ENCODE measurements around the gene SCFD2.

SCFD2 gene

DNA sequence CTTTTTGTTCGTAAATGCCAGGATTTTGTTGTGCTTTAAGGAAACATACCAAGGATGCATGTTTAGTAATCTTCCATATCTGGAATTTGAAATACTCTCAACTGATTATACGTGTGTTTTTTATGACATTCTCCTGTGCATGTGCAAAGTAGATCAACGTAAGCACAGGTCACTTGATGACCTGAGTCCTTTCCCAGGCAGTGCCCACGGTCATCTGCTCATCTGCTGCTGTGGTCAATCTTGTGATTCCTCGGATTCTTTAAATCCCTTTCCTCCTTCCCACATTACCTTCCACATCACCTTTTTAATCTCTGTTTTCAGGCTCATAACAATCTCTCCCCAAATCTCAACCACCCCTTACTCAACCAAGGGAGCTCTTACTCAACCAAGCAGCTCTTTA, 399.7 kb downstream of the SCFD2 start:
- no peak for TF ChIP-seq CTCF (IDR thresholded peaks at IDR 0.05; ENCODE audit: extremely low read depth, missing control alignments)
- DNase-seq (ENCODE audit: low spot score): no peak

GRCh38 chr4:52964561-52965101, 401.2 kb downstream of the SCFD2 start:
- TF ChIP-seq CTCF (IDR thresholded peaks at IDR 0.05; ENCODE audit: extremely low read depth, missing control alignments): no peak
- DNase-seq (ENCODE audit: low spot score): no peak

DNA sequence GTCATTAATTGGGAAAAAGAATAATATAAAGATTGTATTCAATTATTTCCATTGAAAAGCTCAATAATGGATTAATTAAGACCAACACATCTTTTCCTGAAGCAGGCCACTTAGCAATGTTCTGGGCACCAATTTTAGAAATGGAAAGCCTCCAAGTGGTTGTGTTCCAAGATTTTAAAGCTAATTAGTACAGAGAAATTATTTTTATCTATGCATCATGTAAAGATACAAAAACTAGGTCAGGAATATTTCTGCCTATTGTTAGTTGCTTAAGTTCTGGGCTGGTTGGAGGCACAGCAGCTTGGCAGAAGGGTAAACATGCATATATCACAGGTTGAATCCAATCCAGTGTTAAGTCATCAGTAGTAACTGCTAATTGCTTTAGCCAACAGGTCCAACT, 401.9 kb downstream of the SCFD2 start:
- DNase-seq (ENCODE audit: low spot score): no peak
- TF ChIP-seq CTCF (IDR thresholded peaks at IDR 0.05; ENCODE audit: extremely low read depth, missing control alignments): no peak

DNA sequence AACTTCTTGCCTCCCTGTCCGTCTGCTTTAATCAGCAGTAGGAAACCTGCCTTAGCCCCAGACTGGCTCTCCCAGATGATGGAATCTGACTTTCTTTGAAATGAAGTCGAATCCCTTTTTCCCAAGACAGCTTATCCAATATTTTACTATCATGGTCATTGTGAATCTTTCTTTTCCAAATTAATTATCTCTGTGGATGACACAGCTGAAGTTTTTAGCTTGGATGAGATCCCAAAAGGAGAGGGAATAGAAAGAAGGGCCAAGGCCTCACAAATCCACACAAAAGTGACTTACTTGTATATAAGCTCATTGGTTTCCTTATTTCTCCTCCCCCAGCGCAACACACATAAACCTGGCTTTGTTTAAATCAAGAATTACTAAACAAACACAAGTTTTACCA, 403.1 kb downstream of the SCFD2 start:
- TF ChIP-seq CTCF (IDR thresholded peaks at IDR 0.05; ENCODE audit: extremely low read depth, missing control alignments): no peak
- DNase-seq (ENCODE audit: low spot score): no peak

GRCh38 chr4:52961666-52962412, 404.0 kb downstream of the SCFD2 start:
- TF ChIP-seq CTCF (IDR thresholded peaks at IDR 0.05; ENCODE audit: extremely low read depth, missing control alignments): no peak
- no peak for DNase-seq (ENCODE audit: low spot score)

DNA sequence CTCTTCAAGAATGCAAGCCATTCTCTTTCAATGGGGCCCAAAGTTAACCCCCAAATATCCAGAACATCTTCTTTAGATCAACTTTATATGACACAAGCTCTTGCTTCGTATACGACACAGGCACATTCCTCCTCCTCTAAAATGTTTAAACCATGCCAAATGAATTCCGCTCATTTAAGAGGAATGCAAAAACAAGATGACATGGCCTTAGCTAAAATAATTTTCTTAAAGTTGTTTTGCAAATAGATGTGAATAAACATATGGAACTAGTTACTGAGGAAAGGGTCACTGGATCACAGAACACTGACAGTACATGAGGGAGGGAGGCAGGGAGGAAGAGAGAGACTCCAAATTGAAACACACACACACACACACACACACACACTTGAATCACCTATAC, 406.3 kb downstream of the SCFD2 start:
- DNase-seq (ENCODE audit: low spot score): no peak
- TF ChIP-seq CTCF (IDR thresholded peaks at IDR 0.05; ENCODE audit: extremely low read depth, missing control alignments): no peak

DNA sequence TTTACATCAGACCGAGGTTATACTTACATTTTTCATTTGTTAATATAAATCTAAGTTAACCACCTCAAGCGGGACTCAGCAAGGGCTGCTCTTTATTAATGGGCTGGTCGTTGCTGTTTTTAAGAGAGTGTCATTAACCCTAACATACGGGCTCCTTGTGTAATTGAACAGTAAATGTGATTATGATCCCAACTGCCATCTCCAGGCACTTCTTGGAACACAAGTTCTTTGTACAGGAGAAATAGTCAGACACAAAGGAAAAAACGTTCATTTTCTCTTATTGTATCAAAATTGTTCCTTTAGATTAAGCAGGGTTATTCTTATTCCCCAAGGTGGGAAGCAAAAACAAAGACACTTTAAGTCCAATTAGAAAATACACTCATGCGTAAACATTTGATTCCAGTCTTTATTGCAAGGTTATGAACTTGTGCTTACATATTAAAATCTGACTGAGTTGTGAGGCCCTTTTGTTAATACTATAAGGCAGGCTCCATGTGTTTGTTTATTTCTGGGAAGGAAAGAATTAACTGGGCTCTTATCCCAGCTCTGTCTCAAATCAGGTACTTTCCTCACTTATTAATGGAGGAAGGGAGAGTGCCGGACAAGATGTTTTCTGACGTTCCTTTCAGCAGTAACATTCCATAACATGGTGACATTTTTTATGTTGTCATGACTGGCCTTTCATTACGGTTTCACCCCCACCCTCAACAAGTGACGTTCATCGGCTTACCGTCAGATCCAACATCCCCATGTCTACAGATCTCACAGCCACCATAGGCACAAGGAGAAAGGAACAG, 407.8 kb downstream of the SCFD2 start:
- no peak for DNase-seq (ENCODE audit: low spot score)
- no peak for TF ChIP-seq CTCF (IDR thresholded peaks at IDR 0.05; ENCODE audit: extremely low read depth, missing control alignments)
